Measurements from ENCODE around the gene DYNC1LI1.

GRCh38 chr3:32603064-32603463 is 32.4 kb upstream of the DYNC1LI1 start:
- TF ChIP-seq, protein P1, sequence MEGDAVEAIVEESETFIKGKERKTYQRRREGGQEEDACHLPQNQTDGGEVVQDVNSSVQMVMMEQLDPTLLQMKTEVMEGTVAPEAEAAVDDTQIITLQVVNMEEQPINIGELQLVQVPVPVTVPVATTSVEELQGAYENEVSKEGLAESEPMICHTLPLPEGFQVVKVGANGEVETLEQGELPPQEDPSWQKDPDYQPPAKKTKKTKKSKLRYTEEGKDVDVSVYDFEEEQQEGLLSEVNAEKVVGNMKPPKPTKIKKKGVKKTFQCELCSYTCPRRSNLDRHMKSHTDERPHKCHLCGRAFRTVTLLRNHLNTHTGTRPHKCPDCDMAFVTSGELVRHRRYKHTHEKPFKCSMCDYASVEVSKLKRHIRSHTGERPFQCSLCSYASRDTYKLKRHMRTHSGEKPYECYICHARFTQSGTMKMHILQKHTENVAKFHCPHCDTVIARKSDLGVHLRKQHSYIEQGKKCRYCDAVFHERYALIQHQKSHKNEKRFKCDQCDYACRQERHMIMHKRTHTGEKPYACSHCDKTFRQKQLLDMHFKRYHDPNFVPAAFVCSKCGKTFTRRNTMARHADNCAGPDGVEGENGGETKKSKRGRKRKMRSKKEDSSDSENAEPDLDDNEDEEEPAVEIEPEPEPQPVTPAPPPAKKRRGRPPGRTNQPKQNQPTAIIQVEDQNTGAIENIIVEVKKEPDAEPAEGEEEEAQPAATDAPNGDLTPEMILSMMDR (conservative IDR thresholded peaks at IDR 0.05) = no peak
- no peak for TF ChIP-seq ZFX (IDR thresholded peaks at IDR 0.05)
